Testis (tissue), 2 donors: ENCODE data around the gene DNASE1L1.

ENCODE experiments used
- CTCF ChIP-seq, 3 experiments: fragments of 450-650 bp in 2 of 3; fragments of 200-600 bp in 1 of 3; sonication (generic) in 1 of 3; IDR thresholded peaks; one replicate each; pipeline ENCODE4 v1.5.1; 2016 to 2019; ENCODE audit warnings: antibody characterized with exemption in 3 of 3, mild to moderate bottlenecking in 2 of 3, moderate library complexity in 1 of 3
- POLR2A ChIP-seq: fragments of 450-650 bp; IDR thresholded peaks from one replicate; pipeline ENCODE4 v1.6.1; 2017; ENCODE audit warnings: antibody characterized with exemption, mild to moderate bottlenecking, moderate library complexity

- TF ChIP-seq CTCF (IDR thresholded peaks at IDR 0.05): no peak
- no peak for TF ChIP-seq POLR2A
Measured at GRCh38 chrX:154437971-154438893, 29.2 kb upstream of the DNASE1L1 start.
